ENCODE measurements around the gene CYP2A6. TPM values are rescaled to one million over a fixed set of nuclear protein-coding genes. Genes with fewer than 3 reads are reported as not detected.

CYP2A6 gene
- total RNA-seq, 1 donor from 2014 or later, result not detected

DNA sequence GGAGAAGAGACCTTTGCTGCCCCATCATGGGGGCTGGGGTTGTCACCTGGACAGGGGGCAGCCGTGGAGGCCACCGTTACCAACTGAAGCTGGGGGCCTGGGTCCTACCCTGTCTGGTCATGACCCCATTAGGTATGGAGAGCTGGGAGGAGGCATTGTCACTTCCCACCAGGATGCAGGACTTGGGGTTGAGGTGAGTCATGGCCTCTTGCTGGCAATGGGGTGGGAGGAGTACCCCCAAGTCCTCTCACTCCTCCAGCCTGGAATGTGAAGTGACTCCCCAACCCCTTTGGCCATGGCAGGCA is 42.3 kb downstream of the CYP2A6 start:
- Mint-ChIP-seq H3K4me3 (no peak overlapping the region), H3K27me3 (no peaks in the 10 kb centered on the region), H3K27ac (peak overlapping the region; percentile 68), H3K4me1 (peaks cover 84% of the 10 kb centered on the region), H3K9me3 (no peaks in the 10 kb centered on the region), H3K36me3 (ENCODE audit: low read depth) (peaks cover 62% of the 10 kb centered on the region)
- TF ChIP-seq, protein P1, sequence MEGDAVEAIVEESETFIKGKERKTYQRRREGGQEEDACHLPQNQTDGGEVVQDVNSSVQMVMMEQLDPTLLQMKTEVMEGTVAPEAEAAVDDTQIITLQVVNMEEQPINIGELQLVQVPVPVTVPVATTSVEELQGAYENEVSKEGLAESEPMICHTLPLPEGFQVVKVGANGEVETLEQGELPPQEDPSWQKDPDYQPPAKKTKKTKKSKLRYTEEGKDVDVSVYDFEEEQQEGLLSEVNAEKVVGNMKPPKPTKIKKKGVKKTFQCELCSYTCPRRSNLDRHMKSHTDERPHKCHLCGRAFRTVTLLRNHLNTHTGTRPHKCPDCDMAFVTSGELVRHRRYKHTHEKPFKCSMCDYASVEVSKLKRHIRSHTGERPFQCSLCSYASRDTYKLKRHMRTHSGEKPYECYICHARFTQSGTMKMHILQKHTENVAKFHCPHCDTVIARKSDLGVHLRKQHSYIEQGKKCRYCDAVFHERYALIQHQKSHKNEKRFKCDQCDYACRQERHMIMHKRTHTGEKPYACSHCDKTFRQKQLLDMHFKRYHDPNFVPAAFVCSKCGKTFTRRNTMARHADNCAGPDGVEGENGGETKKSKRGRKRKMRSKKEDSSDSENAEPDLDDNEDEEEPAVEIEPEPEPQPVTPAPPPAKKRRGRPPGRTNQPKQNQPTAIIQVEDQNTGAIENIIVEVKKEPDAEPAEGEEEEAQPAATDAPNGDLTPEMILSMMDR (IDR thresholded peaks at IDR 0.05), result no peak
- ChIA-PET POLR2A (interaction anchor here (0.6 to 4.6 kb wide), 4 partner anchors 9 to 57 kb away, joined by 6 to 50 read pairs (median 12); partner anchors contain the start of genes ACTMAP, EGLN2, RAB4B and SNRPA), CTCF (interaction anchor here (1.4 to 4.2 kb wide), 4 partner anchors 9 to 145 kb away, joined by 4 to 25 read pairs (median 16); partner anchors contain the start of genes EGLN2 and RAB4B)
- intact Hi-C loops (cut with micrococcal nuclease), result no loop called here
- no peak for ATAC-seq (ENCODE audit: low read depth)
- no peak for DNase-seq

DNA sequence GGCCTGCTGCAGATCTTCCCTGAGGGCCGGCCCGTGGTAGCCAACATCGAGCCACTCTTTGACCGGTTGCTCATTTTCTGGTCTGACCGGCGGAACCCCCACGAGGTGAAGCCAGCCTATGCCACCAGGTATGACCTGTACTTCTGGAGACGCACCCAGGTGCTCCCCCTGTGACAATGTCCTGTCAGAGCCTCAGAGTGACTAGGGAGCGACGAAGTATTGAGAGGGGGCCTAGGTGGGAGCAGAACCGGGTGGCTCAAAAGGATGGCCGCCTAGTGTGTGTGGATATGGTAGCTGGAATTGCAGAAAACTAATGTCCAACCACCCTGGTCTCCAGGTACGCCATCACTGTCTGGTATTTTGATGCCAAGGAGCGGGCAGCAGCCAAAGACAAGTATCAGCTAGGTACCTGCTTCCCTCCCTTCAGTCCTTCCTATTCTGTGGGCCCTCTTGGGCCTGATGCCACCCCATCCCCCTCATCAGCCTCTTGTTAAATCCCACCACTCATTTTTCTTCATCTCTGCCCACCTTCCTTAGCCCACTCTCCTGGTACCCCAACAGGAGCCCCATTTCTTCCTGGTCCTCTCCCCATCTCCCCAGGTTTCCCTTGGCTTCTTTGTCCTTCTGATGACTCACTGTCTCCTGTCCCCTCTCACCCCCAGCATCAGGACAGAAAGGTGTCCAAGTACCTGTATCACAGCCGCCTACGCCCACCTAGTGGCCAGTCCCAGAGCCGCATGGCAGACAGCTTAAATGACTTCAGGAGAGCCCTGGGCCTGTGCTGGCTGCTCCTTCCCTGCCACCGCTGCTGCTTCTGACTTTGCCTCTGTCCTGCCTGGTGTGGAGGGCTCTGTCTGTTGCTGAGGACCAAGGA is 42.9 kb downstream of the CYP2A6 start:
- peak overlapping the region; percentile 69 for H3K4me3 Mint-ChIP-seq
- peaks cover 67% of the 10 kb centered on the region for H3K36me3 Mint-ChIP-seq (ENCODE audit: low read depth)
- DNase-seq (no peak), ATAC-seq (ENCODE audit: low read depth) (no peak)
- TF ChIP-seq, protein P1 (IDR thresholded peaks at IDR 0.05), result no peak
- ChIA-PET POLR2A (interaction anchor here (0.6 to 4.6 kb wide), 8 partner anchors 9 to 457 kb away, joined by 3 to 50 read pairs (median 6); partner anchors contain the start of genes ACTMAP, COQ8B, EGLN2 and HNRNPUL1), CTCF (interaction anchor here (0.6 to 4.2 kb wide), 12 partner anchors 9 to 151 kb away, joined by 3 to 25 read pairs (median 4); partner anchors contain the start of genes ACTMAP, COQ8B, EGLN2 and ITPKC)
- no peaks in the 10 kb centered on the region for H3K27me3 Mint-ChIP-seq
- intact Hi-C loops (cut with micrococcal nuclease), result loop anchor here (1.0 kb wide), 2 partner anchors 9 to 145 kb away; no protein-coding TSS in a partner anchor
- H3K9me3 Mint-ChIP-seq, result no peaks in the 10 kb centered on the region
- H3K27ac Mint-ChIP-seq, result peak overlapping the region; percentile 87
- H3K4me1 Mint-ChIP-seq, result peaks cover 84% of the 10 kb centered on the region

- Mint-ChIP-seq H3K4me3 (peak overlapping the region; percentile 69), H3K36me3 (ENCODE audit: low read depth) (peaks cover 75% of the 10 kb centered on the region), H3K27me3 (no peaks in the 10 kb centered on the region), H3K9me3 (no peaks in the 10 kb centered on the region), H3K27ac (peak overlapping the region; percentile 87), H3K4me1 (peaks cover 84% of the 10 kb centered on the region)
- ATAC-seq (ENCODE audit: low read depth) (peak; percentile 18), DNase-seq (peak; percentile 60)
- CTCF ChIA-PET, result interaction anchor here (0.6 to 4.2 kb wide), 15 partner anchors 8 to 150 kb away, joined by 3 to 25 read pairs (median 4); partner anchors contain the start of genes ACTMAP, COQ8B, EGLN2 and ITPKC
- intact Hi-C loops (cut with micrococcal nuclease), result loop anchor here (1.0 kb wide), 2 partner anchors 8 to 144 kb away; no protein-coding TSS in a partner anchor
- POLR2A ChIA-PET, result interaction anchor here (0.6 to 4.6 kb wide), 9 partner anchors 8 to 457 kb away, joined by 3 to 50 read pairs (median 4); partner anchors contain the start of genes ACTMAP, COQ8B, EGLN2 and HNRNPUL1
- TF ChIP-seq, protein P1 (IDR thresholded peaks at IDR 0.05), result no peak
These were observed 43.7 kb downstream of the CYP2A6 start for GRCh38 chr19:40806423-40807146.

DNA sequence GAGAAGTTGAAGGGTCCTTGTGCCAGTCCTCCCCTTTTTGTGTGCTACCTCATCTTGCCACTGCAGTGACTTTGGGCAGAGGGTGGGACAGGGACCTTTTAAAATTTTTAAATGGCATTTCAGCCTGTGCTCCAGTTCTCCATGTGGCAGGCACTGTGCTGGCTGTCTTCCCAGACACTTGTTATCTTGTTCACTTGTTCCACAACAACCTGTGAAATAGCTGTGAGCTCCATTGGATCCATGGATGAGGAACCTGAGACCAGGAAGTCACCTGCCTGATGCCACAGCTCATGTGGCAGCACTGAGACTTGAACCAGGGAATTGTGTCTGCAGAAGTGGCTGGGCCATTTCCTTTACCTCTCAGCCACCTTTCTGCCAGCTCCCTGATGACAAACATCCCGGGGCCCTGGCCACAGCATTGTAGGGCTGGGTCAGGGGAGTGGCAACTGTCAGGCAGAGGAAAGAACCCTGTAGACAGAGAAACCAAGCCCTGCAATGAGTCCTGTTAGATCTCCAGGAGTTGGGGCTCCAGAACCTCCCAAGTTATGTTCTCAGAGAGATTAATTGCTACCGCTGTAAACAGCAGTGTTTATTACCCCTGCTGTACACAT is 44.9 kb downstream of the CYP2A6 start:
- no peak overlapping the region for H3K4me3 Mint-ChIP-seq
- CTCF ChIA-PET, result interaction anchor here (1.3 to 4.2 kb wide), 5 partner anchors 14 to 142 kb away, joined by 3 to 25 read pairs (median 5); partner anchors contain the start of genes COQ8B and RAB4B

More for the DNA sequence above, 44.9 kb downstream of the CYP2A6 start:
- Mint-ChIP-seq H3K4me1 (peaks cover 87% of the 10 kb centered on the region), H3K27ac (peak overlapping the region; percentile 92), H3K9me3 (no peaks in the 10 kb centered on the region), H3K27me3 (no peaks in the 10 kb centered on the region), H3K36me3 (ENCODE audit: low read depth) (peaks cover 81% of the 10 kb centered on the region)
- POLR2A ChIA-PET, result interaction anchor here (1.0 to 4.6 kb wide), 4 partner anchors 19 to 89 kb away, joined by 3 to 50 read pairs (median 10); partner anchors contain the start of genes ACTMAP, COQ8B, ITPKC and RAB4B
- intact Hi-C loops (cut with micrococcal nuclease), result no loop called here
- TF ChIP-seq, protein P1 (IDR thresholded peaks at IDR 0.05), result no peak
- ATAC-seq (ENCODE audit: low read depth), result no peak
- no peak for DNase-seq
